Measurements from ENCODE around the gene STK39.

- TF ChIP-seq EZH2 (IDR thresholded peaks at IDR 0.05; ENCODE audit: insufficient read depth, poor library complexity, severe bottlenecking), result no peak
- no peak for TF ChIP-seq EZH2phosphoT487 (IDR thresholded peaks at IDR 0.05; ENCODE audit: insufficient read depth, low read depth)
These were observed 310.0 kb downstream of the STK39 start for GRCh38 chr2:167937403-167937802.

Measured in GM23248 (cell line).